Measurements from ENCODE around the gene EBLN1. TPM values are rescaled to one million over a fixed set of nuclear protein-coding genes. Genes with fewer than 3 reads are reported as not detected.

The EBLN1 gene
- total RNA-seq (not detected), polyA plus RNA-seq (not detected)

GRCh38 chr10:22217842-22218241, at the start of gene EBLN1:
EBLN1 (minus strand) TSS chr10:22218015; CDS start chr10:22209983, 8,032 bp downstream.
- Mint-ChIP-seq H3K9me3 (peaks cover 0 to 3% (median 0%) of the 10 kb centered on the region in 8 donors), H3K4me3 (no peak within 1 kb of the TSS), H3K27ac (no peak within 1 kb of the TSS), H3K4me1 (peaks cover 0 to 3% (median 1%) of the 10 kb centered on the region in 4 donors), H3K36me3 (no peaks in the 10 kb centered on the region), H3K27me3 (peaks cover 2% of the 10 kb centered on the region in 2 donors)
- no peak for DNase-seq
- ChIA-PET POLR2A (ENCODE audit: partially characterized antibody) (no interaction called here), CTCF (ENCODE audit: partially characterized antibody) (no interaction called here)
- intact Hi-C loops (cut with micrococcal nuclease): no loop called here
- Histone ChIP-seq H3K27ac (ENCODE audit: low read depth, low read length) (no peak within 1 kb of the TSS), H3K27me3 (ENCODE audit: insufficient read depth, low read length) (peaks cover 3% of the 10 kb centered on the region), H3K4me3 (ENCODE audit: low read length in 2 of 2) (no peak within 1 kb of the TSS), H3K4me1 (ENCODE audit: insufficient read depth, low read length) (no peaks in the 10 kb centered on the region), H3K36me3 (ENCODE audit: insufficient read depth, low read length) (no peaks in the 10 kb centered on the region), H3K9me3 (ENCODE audit: control insufficient read depth in 1 of 2, low read length in 2 of 2) (no peaks in the 10 kb centered on the region)

GRCh38 chr10:22265839-22266537, 48.2 kb upstream of the EBLN1 start:
- Histone ChIP-seq H3K4me1 (ENCODE audit: insufficient read depth, low read length) (no peaks in the 10 kb centered on the region), H3K9me3 (ENCODE audit: control insufficient read depth in 1 of 2, low read length in 2 of 2) (no peaks in the 10 kb centered on the region), H3K27me3 (ENCODE audit: insufficient read depth, low read length) (no peaks in the 10 kb centered on the region), H3K27ac (ENCODE audit: low read depth, low read length) (no peak overlapping the region), H3K4me3 (ENCODE audit: low read length in 2 of 2) (no peak overlapping the region), H3K36me3 (ENCODE audit: insufficient read depth, low read length) (no peaks in the 10 kb centered on the region)
- ChIA-PET POLR2A (ENCODE audit: partially characterized antibody) (interaction anchor here (0.6 kb wide), 1 partner anchor 109 kb away, joined by 4 read pairs; no protein-coding TSS in a partner anchor), CTCF (ENCODE audit: partially characterized antibody) (no interaction called here)
- peaks cover 9 to 27% of the 10 kb centered on the region in 2 donors for H3K27me3 Mint-ChIP-seq
- no peak for DNase-seq
- no peak overlapping the region for H3K27ac Mint-ChIP-seq
- no peaks in the 10 kb centered on the region for H3K4me1 Mint-ChIP-seq
- no peaks in the 10 kb centered on the region for H3K36me3 Mint-ChIP-seq
- peaks cover 0 to 2% (median 0%) of the 10 kb centered on the region in 8 donors for H3K9me3 Mint-ChIP-seq
- no peak overlapping the region for H3K4me3 Mint-ChIP-seq
- intact Hi-C loops (cut with micrococcal nuclease): no loop called here

- Mint-ChIP-seq H3K4me3 (no peak overlapping the region), H3K4me1 (peaks cover 3 to 16% (median 10%) of the 10 kb centered on the region in 4 donors), H3K27me3 (peaks cover 8 to 23% of the 10 kb centered on the region in 2 donors), H3K9me3 (peaks cover 0 to 2% (median 0%) of the 10 kb centered on the region in 8 donors), H3K36me3 (no peaks in the 10 kb centered on the region), H3K27ac (no peak overlapping the region)
- Histone ChIP-seq H3K36me3 (ENCODE audit: insufficient read depth, low read length) (no peaks in the 10 kb centered on the region), H3K27ac (ENCODE audit: low read depth, low read length) (no peak overlapping the region), H3K9me3 (ENCODE audit: control insufficient read depth in 1 of 2, low read length in 2 of 2) (no peaks in the 10 kb centered on the region), H3K4me1 (ENCODE audit: insufficient read depth, low read length) (no peaks in the 10 kb centered on the region), H3K27me3 (ENCODE audit: insufficient read depth, low read length) (no peaks in the 10 kb centered on the region), H3K4me3 (ENCODE audit: low read length in 2 of 2) (no peak overlapping the region)
- CTCF ChIA-PET (ENCODE audit: partially characterized antibody): no interaction called here
- POLR2A ChIA-PET (ENCODE audit: partially characterized antibody): interaction anchor here (1.5 to 2.5 kb wide), 2 partner anchors 9 to 34 kb away, joined by 5 to 6 read pairs; no protein-coding TSS in a partner anchor
- DNase-seq: no peak
- intact Hi-C loops (cut with micrococcal nuclease): no loop called here
These were observed 45.3 kb upstream of the EBLN1 start for GRCh38 chr10:22263106-22263505.

- H3K4me3 Mint-ChIP-seq: no peak overlapping the region
- ChIA-PET POLR2A (ENCODE audit: partially characterized antibody) (interaction anchor here (0.9 to 3.4 kb wide), 5 partner anchors 31 to 178 kb away, joined by 4 to 17 read pairs (median 6); partner anchors contain the start of gene COMMD3), CTCF (ENCODE audit: partially characterized antibody) (interaction anchor here (0.7 to 3.2 kb wide), 11 partner anchors 11 to 807 kb away, joined by 3 to 17 read pairs (median 3); no protein-coding TSS in a partner anchor)
- H3K27me3 Mint-ChIP-seq: peaks cover 0 to 3% of the 10 kb centered on the region in 2 donors
- no peak overlapping the region for H3K4me3 ChIP-seq (ENCODE audit: low read length in 2 of 2)
- no peaks in the 10 kb centered on the region for H3K27me3 ChIP-seq (ENCODE audit: insufficient read depth, low read length)
- intact Hi-C loops (cut with micrococcal nuclease): loop anchor here (1.0 to 10.0 kb wide), 6 partner anchors 162 to 836 kb away; partner anchors contain the start of genes MSRB2 and SKIDA1
- no peaks in the 10 kb centered on the region for H3K9me3 Mint-ChIP-seq
- no peaks in the 10 kb centered on the region for H3K36me3 Mint-ChIP-seq
- H3K27ac Mint-ChIP-seq: peak overlapping the region in 2 of 7 donors; percentile 7 to 43
- peaks cover 6 to 33% (median 20%) of the 10 kb centered on the region in 4 donors for H3K4me1 Mint-ChIP-seq
- DNase-seq: peak in 3 of 5 donors; percentile 15 to 26 (median 21)
- H3K9me3 ChIP-seq (ENCODE audit: control insufficient read depth in 1 of 2, low read length in 2 of 2): no peaks in the 10 kb centered on the region
- no peak overlapping the region for H3K27ac ChIP-seq (ENCODE audit: low read depth, low read length)
- peaks cover 15% of the 10 kb centered on the region for H3K4me1 ChIP-seq (ENCODE audit: insufficient read depth, low read length)
- no peaks in the 10 kb centered on the region for H3K36me3 ChIP-seq (ENCODE audit: insufficient read depth, low read length)
These were observed 41.5 kb upstream of the EBLN1 start for GRCh38 chr10:22259280-22259679.

- Mint-ChIP-seq H3K4me3 (no peak overlapping the region), H3K4me1 (peaks cover 7 to 41% (median 22%) of the 10 kb centered on the region in 4 donors), H3K27me3 (no peaks in the 10 kb centered on the region), H3K36me3 (peaks cover 0 to 6% of the 10 kb centered on the region in 2 donors), H3K9me3 (no peaks in the 10 kb centered on the region), H3K27ac (no peak overlapping the region)
- Histone ChIP-seq H3K27me3 (ENCODE audit: insufficient read depth, low read length) (no peaks in the 10 kb centered on the region), H3K36me3 (ENCODE audit: insufficient read depth, low read length) (no peaks in the 10 kb centered on the region), H3K4me3 (ENCODE audit: low read length in 2 of 2) (no peak overlapping the region), H3K4me1 (ENCODE audit: insufficient read depth, low read length) (peaks cover 23% of the 10 kb centered on the region), H3K9me3 (ENCODE audit: control insufficient read depth in 1 of 2, low read length in 2 of 2) (no peaks in the 10 kb centered on the region), H3K27ac (ENCODE audit: low read depth, low read length) (no peak overlapping the region)
- DNase-seq: no peak
- ChIA-PET CTCF (ENCODE audit: partially characterized antibody) (interaction anchor here (0.7 to 3.2 kb wide), 10 partner anchors 12 to 807 kb away, joined by 3 to 17 read pairs (median 4); no protein-coding TSS in a partner anchor), POLR2A (ENCODE audit: partially characterized antibody) (interaction anchor here (1.0 to 3.4 kb wide), 4 partner anchors 30 to 179 kb away, joined by 6 to 17 read pairs (median 10); partner anchors contain the start of gene COMMD3)
- intact Hi-C loops (cut with micrococcal nuclease): loop anchor here (5.0 to 10.0 kb wide), 4 partner anchors 296 to 836 kb away; partner anchors contain the start of genes MSRB2 and SKIDA1
These were observed 40.7 kb upstream of the EBLN1 start for GRCh38 chr10:22258471-22258870.

GRCh38 chr10:22253580-22253882, 35.7 kb upstream of the EBLN1 start:
- intact Hi-C loops (cut with micrococcal nuclease): loop anchor here (1.0 to 10.0 kb wide), 7 partner anchors 63 to 841 kb away; partner anchors contain the start of genes COMMD3, DNAJC1, MSRB2 and SKIDA1
- POLR2A ChIA-PET (ENCODE audit: partially characterized antibody): interaction anchor here (1.0 to 5.6 kb wide), 13 partner anchors 10 to 726 kb away, joined by 3 to 66 read pairs (median 5); partner anchors contain the start of genes COMMD3 and DNAJC1
- Mint-ChIP-seq H3K27ac (peak overlapping the region; percentile 89 to 98 (median 97)), H3K4me3 (peak overlapping the region; percentile 91 to 94 (median 93)), H3K9me3 (peaks cover 0 to 2% (median 0%) of the 10 kb centered on the region in 8 donors), H3K36me3 (peaks cover 0 to 13% of the 10 kb centered on the region in 2 donors), H3K27me3 (peaks cover 0 to 2% of the 10 kb centered on the region in 2 donors), H3K4me1 (peaks cover 8 to 44% (median 25%) of the 10 kb centered on the region in 4 donors)
- Histone ChIP-seq H3K9me3 (ENCODE audit: control insufficient read depth in 1 of 2, low read length in 2 of 2) (no peaks in the 10 kb centered on the region), H3K27ac (ENCODE audit: low read depth, low read length) (peak overlapping the region; percentile 78), H3K4me3 (ENCODE audit: low read length in 2 of 2) (peak overlapping the region; percentile 70 to 97), H3K4me1 (ENCODE audit: insufficient read depth, low read length) (peaks cover 29% of the 10 kb centered on the region), H3K27me3 (ENCODE audit: insufficient read depth, low read length) (no peaks in the 10 kb centered on the region), H3K36me3 (ENCODE audit: insufficient read depth, low read length) (no peaks in the 10 kb centered on the region)
- CTCF ChIA-PET (ENCODE audit: partially characterized antibody): interaction anchor here (0.9 to 2.6 kb wide), 9 partner anchors 9 to 231 kb away, joined by 3 to 14 read pairs (median 3); partner anchors contain the start of gene COMMD3
- DNase-seq: peak; percentile 44 to 56 (median 51)

Data from CD4-positive, alpha-beta memory T cell (primary cell).